Measurements from ENCODE around the gene MMP20.

MMP20 gene

GRCh38 chr11:102622258-102622657 is 2.9 kb downstream of the MMP20 start:
- DNase-seq: no peak

DNA sequence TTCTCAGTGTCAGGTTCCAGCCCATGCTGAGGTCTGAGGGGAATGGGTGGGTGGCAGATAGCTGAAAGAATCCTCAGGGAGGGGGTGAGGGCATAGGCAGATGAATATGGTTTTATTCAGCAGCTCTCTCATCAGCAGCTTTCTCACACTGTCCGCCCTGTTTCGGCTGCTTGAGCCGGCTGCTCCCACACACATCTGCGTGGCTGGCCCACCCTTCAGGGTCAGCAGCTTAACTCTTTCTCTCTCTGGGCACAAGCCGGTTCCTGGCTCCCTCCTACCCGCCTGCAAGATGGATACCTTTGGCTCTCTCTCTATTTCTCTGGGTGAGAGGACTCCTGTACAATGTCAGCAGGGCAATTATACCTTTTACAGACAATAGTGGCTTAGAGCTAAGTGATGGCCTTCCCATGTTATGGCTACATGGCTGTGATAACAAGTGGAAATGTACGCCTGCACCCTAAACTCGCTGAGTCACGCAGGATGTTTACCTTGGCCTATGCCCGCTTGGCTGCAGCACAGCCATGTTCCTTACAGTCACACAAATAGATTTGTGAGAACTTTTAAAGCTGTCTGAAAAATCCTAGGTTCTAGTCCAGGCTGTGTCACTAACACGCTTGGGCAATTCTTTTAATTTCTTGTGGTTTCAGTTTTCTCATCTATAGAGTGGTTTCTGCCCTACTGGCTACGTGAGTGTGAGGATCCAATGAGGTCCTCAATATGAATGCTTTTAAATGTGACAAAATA is 4.1 kb downstream of the MMP20 start:
- no peak for DNase-seq

DNA sequence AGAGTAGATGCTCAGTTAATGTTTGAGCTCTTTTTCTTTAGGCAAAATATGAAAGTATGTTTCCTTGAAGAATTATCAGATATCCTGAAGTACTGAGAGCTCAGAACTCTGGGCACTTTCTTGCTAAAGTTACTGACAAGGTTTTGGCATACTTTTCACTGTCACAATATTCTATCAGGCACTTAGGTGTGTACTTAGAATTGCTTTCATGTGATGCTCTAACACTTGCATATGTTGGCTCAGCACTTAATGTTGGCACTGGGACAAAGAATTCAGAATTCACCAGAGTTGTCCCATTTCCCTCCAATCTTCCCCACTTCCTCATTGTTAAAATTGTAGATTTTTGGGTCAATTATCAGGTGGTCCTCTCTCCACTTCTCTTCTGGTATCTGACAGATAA is 5.0 kb downstream of the MMP20 start:
- no peak for DNase-seq

GRCh38 chr11:102617466-102618008 is 7.6 kb downstream of the MMP20 start:
- DNase-seq: no peak

- DNase-seq: no peak
Measured at GRCh38 chr11:102615894-102616432, 9.2 kb downstream of the MMP20 start.

DNA sequence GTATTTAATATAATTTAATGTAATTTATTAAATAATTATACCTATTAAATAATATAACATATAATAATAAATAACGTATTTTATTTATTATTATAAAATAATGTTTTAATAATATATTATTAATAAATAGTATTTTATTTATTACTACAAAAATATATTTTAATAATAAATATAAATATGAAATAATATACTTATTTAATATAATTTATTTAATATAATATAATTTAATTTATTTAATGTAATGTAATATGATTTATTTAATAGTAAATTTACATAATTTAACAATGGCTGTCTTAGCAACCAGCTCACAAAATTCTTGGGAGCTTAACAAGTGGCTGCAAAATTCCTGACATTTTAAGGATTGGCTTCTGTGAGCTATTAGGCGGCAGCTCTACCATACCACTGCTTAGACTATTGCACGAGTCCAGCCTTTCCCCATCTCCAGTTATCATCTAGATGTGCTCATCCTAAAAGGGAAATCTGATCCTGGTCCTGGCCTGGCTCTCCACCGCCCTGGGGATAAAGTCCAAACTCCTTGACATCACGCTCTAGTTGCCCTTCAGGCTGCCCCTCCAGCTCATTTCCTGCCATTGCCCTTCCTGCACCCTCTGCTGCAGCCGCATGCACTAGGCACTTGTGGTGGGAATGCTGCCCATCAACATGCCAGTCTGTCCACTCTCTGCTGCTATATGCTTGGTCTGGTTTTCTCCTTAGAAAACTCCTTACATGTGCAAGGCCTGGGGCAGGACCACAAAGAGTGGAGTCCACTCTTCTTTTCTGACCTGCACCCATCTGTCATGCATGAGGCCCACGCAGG is 9.8 kb downstream of the MMP20 start:
- no peak for DNase-seq

DNA sequence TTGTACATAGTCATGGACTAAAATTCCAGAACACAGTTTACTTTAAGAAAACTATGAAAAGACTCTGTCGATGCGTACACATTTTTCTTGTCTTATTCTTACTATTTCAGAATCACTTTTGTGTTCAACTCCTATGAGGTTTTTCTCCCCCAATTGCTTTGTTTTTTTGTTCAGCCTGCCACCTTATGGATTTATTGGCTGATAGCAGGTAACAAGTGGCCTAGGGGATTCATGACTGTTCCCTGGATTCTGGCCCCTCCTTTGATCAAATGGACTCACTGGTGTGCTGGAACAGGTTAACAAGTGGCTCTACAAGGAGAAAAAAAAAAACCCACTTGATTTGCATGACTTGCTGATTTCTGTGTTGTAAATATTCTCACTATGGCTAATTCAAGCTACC is 10.6 kb downstream of the MMP20 start:
- DNase-seq: no peak

DNA sequence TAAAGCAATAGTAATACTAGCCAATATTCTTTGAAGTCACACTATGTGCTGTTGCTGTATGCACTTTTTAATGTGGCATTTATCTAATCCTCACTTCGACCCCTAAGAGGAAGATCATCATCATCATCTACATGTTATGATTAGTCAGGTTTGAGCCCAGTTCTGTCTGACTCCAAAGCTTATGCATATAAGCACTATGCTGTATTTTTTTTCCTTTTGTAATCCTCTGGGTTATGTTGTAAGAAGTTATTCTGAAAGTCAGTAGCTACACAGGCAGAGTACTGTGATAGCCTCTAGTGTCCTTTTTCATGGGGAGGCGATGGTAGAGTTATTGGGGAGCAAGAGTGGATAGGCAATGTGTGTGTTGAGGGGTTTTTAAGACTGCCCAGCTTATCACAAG is 11.1 kb downstream of the MMP20 start:
- DNase-seq: no peak

GRCh38 chr11:102613450-102613849 is 11.7 kb downstream of the MMP20 start:
- DNase-seq: no peak

- no peak for DNase-seq
Measured at GRCh38 chr11:102611291-102611690, 13.8 kb downstream of the MMP20 start.

- no peak for DNase-seq
Measured at GRCh38 chr11:102610200-102610599, 14.9 kb downstream of the MMP20 start.

DNA sequence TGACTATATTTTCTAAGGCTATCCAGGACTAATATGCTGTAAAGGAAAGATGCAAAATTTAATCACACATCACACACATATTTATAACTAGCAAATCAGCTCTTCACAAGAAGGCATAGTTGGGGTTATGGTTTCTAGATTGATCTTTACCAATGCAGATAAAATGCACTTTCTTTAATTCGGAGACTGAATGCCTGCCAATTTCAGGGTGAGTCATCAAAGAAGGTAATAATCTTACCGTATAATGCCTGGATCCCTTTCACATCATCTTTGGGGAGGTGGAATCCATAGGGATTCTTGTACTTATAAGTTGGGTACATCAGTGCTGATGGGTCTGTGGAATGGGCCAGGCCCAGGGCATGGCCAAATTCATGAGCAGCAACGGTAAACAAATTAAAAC is 16.4 kb downstream of the MMP20 start:
- DNase-seq: no peak

- DNase-seq: no peak
Measured at GRCh38 chr11:102604875-102605274, 20.3 kb downstream of the MMP20 start.

DNA sequence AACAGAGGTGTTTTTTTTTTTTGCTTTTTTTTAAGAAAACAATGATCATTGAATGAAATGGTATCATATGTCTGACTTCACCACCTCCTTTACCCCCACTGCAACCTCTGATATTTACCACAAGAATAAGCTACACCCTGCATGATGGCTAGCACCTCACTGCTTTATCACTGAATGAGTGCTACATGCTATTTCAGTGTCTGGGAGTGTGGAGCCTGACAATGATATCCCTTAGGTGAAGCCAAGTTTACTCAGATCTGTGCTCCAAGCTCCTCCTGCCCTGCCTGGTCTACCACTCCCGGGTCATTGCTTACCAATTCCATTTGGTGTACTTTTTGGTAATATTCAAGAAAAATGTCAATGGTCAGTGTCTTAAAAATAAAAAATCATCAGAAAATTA is 21.1 kb downstream of the MMP20 start:
- DNase-seq: no peak

GRCh38 chr11:102603576-102603975 is 21.6 kb downstream of the MMP20 start:
- DNase-seq: no peak

DNA sequence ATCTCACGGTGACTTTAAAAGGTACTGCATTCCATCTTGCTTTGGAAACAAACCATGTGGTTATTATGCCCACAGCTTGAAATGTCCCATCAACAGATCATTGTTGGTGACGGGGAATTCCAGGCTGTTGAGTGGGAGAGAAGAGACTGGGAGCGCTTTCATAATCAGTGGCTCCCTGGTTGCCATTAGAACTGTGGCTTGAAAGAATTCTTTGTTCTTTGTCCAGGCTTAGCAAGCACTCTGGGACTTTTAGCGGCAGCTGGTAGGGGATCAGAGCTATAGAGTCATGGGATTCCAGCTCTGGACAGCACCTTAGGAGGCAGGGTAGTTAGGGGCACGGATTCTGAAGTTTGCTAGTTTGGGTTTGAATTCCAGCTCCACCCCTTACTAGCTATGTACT is 22.0 kb downstream of the MMP20 start:
- DNase-seq: no peak

GRCh38 chr11:102600666-102601065 is 24.5 kb downstream of the MMP20 start:
- no peak for DNase-seq

GRCh38 chr11:102599642-102600261 is 25.4 kb downstream of the MMP20 start:
- no peak for DNase-seq

GRCh38 chr11:102598272-102598671 is 26.9 kb downstream of the MMP20 start:
- no peak for DNase-seq

DNA sequence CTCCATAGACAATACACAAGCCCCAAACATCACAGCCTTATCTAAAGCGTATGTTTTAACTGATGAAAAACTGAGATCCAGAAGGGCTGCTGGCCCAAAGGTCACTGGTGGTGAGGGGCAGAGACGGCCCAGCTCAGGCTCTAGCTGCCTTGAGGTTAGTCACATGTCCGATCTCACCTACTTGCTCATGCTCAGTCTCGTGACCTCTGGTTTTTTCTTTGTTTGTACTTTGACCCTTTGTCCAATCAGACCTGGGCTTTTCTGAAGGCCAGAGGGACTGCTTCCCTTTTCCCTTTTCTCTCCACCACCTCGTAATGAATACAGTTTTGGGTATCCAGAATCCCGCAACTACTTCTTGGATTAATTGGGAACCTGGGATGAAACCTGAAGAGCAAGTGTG is 28.6 kb downstream of the MMP20 start:
- no peak for DNase-seq

DNA sequence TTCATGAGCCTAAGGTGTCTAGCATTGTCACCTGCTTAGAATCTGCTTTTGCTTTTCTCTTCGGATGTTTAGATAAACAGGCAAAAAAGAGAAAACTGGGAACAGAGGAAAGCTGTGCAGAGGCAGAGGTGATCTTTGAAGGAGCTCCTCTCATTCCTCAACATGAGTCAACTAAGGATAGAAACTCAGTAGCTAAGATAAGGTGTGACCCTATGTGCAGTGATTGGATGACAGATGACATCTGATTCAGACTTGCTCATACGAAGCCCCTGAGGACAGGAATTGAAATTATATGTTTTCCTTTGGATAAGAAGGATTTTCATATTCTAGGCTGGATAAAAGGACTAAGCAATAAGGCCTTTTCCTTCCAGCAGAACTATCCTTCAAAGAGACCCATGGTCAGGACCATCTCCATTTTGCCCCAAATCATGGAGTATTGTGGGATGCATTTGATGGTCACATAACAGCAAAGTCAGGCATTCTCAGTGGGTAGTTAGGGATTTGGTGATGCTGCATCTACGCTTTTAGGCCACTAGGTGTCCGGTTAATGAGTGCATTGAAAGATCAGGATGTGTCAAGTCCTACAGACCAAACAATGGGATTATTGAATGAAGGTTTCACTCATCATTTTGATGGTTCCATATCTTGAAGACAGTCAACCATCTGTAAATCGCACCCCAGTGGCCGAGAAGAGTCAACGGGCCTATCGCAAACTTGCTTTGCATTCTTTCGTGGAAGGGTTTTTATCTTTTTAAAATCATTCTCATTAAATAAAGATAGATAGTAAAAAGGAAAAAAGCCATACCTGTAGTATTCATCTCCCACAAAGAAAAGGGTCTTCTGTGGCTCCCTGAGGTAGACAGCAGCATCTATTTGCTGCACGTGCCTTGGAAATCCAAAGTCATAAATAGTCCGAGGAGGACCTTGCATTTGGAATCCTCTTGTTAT is 32.2 kb downstream of the MMP20 start:
- DNase-seq: no peak

DNA sequence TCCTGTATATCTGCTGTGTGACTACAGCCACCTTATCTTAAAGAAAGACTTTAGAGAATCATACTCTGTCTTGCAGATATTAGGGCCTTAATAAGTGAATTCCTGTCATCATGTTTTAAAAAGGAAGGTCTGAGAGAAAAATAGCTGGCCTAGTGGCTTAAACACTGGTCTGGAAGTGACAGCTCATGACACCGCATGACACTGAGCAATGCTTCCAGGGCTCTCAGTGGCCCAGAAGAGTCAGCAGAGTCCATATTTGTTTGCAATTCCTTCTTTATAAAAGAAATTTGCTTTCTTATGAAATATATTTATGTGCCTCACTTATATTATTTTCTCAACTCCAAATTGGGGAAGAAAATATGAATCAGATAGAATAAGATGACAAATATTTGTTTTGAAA is 33.0 kb downstream of the MMP20 start:
- no peak for DNase-seq

All from cortex of kidney (tissue), 1 donor.